Measurements from ENCODE around the gene AIFM3. TPM values are rescaled to one million over a fixed set of nuclear protein-coding genes. Genes with fewer than 3 reads are reported as not detected.
"Not testable (repeated sequence)": the region's sequence is repeated elsewhere in the genome, so short reads cannot be mapped to it uniquely, and the experiment has no call there.

Gene AIFM3
- total RNA-seq, 1 donor from 2014 or later, result 1.8 TPM

- no peaks in the 10 kb centered on the region for H3K9me3 Mint-ChIP-seq (ENCODE audit: low read depth)
- peaks cover 23% of the 10 kb centered on the region for H3K4me1 Mint-ChIP-seq (ENCODE audit: low read depth)
- no peaks in the 10 kb centered on the region for H3K27me3 Mint-ChIP-seq
- no peak overlapping the region for H3K4me3 Mint-ChIP-seq (ENCODE audit: low read depth)
- TF ChIP-seq, protein P1, sequence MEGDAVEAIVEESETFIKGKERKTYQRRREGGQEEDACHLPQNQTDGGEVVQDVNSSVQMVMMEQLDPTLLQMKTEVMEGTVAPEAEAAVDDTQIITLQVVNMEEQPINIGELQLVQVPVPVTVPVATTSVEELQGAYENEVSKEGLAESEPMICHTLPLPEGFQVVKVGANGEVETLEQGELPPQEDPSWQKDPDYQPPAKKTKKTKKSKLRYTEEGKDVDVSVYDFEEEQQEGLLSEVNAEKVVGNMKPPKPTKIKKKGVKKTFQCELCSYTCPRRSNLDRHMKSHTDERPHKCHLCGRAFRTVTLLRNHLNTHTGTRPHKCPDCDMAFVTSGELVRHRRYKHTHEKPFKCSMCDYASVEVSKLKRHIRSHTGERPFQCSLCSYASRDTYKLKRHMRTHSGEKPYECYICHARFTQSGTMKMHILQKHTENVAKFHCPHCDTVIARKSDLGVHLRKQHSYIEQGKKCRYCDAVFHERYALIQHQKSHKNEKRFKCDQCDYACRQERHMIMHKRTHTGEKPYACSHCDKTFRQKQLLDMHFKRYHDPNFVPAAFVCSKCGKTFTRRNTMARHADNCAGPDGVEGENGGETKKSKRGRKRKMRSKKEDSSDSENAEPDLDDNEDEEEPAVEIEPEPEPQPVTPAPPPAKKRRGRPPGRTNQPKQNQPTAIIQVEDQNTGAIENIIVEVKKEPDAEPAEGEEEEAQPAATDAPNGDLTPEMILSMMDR (IDR thresholded peaks at IDR 0.05; ENCODE audit: unreplicated experiment), result no peak
- no peak overlapping the region for H3K27ac Mint-ChIP-seq
- DNase-seq (ENCODE audit: low spot score, unreplicated experiment), result no peak
- H3K36me3 Mint-ChIP-seq (ENCODE audit: insufficient read depth), result peaks cover 7% of the 10 kb centered on the region
Observed at GRCh38 chr22:20933910-20934309, 33.1 kb upstream of the AIFM3 start.

DNA sequence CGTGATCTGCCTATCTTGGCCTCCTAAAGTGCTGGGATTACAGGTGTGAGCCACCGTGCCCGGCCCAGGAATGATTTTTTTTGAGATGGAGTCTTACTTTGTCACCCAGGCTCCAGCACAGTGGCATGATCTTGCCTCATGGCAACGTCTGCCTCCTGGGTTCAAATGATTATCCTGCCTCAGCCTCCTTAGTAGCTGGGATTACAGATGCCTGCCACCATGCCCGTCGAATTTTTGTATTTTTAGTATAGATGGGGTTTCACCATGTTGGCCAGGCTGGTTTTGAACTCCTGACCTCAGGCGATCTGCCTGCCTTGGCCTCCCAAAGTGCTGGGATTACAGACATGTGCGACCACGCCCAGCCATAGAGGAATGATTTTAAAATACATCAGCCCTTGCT, 32.0 kb upstream of the AIFM3 start:
- H3K27me3 Mint-ChIP-seq; H3K4me3 Mint-ChIP-seq (ENCODE audit: low read depth); H3K36me3 Mint-ChIP-seq (ENCODE audit: insufficient read depth); DNase-seq (ENCODE audit: low spot score, unreplicated experiment); H3K9me3 Mint-ChIP-seq (ENCODE audit: low read depth): not testable (repeated sequence)
- H3K4me1 Mint-ChIP-seq (ENCODE audit: low read depth), result peaks cover 26% of the 10 kb centered on the region
- peak overlapping the region; percentile 33 for H3K27ac Mint-ChIP-seq

DNA sequence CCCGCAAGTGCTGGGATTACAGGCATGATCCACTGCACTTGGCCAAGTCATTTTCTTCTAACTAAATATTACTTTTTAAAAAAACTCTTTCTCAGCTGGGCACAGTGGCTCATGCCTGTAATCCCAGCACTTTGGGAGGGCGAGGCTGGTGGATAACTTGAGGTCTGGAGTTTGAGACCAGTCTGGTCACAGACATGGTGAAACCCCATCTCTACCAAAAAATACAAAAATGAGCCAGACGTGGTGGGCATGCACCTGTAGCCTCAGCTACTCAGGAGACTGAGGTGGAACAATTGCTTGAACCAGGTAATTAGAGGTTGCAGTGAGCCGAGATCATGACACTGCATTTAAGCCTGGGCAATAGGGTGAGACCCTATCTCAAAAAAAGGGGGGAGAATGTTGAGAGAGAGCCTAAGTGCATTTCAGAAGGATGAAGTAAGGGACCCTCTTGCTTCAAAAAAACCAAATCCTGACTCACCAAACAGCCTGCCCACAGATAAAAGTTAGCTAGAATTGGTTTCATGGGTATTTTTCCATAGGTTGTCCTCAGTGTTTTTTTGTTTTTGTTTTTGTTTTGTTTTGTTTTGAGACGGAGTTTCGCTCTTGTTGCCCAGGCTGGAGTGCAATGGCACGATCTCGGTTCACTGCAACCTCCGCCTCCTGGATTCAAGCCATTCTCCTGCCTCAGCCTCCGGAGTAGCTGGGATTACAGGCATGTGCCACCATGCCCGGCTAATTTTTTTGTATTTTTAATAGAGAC, 31.1 kb upstream of the AIFM3 start:
- not testable (repeated sequence) for H3K4me3 Mint-ChIP-seq (ENCODE audit: low read depth); H3K27me3 Mint-ChIP-seq; H3K9me3 Mint-ChIP-seq (ENCODE audit: low read depth); DNase-seq (ENCODE audit: low spot score, unreplicated experiment)
- peaks cover 11% of the 10 kb centered on the region for H3K36me3 Mint-ChIP-seq (ENCODE audit: insufficient read depth)
- H3K4me1 Mint-ChIP-seq (ENCODE audit: low read depth), result peaks cover 26% of the 10 kb centered on the region
- H3K27ac Mint-ChIP-seq, result peak overlapping the region; percentile 52

- TF ChIP-seq, protein P1 (IDR thresholded peaks at IDR 0.05; ENCODE audit: unreplicated experiment), result no peak
- H3K4me1 Mint-ChIP-seq (ENCODE audit: low read depth), result peaks cover 26% of the 10 kb centered on the region
- no peaks in the 10 kb centered on the region for H3K9me3 Mint-ChIP-seq (ENCODE audit: low read depth)
- peak overlapping the region; percentile 37 for H3K4me3 Mint-ChIP-seq (ENCODE audit: low read depth)
- no peaks in the 10 kb centered on the region for H3K27me3 Mint-ChIP-seq
- peak overlapping the region; percentile 95 for H3K27ac Mint-ChIP-seq
- no peak for DNase-seq (ENCODE audit: low spot score, unreplicated experiment)
- peaks cover 11% of the 10 kb centered on the region for H3K36me3 Mint-ChIP-seq (ENCODE audit: insufficient read depth)
Observed at GRCh38 chr22:20937031-20937793, 29.8 kb upstream of the AIFM3 start.

DNA sequence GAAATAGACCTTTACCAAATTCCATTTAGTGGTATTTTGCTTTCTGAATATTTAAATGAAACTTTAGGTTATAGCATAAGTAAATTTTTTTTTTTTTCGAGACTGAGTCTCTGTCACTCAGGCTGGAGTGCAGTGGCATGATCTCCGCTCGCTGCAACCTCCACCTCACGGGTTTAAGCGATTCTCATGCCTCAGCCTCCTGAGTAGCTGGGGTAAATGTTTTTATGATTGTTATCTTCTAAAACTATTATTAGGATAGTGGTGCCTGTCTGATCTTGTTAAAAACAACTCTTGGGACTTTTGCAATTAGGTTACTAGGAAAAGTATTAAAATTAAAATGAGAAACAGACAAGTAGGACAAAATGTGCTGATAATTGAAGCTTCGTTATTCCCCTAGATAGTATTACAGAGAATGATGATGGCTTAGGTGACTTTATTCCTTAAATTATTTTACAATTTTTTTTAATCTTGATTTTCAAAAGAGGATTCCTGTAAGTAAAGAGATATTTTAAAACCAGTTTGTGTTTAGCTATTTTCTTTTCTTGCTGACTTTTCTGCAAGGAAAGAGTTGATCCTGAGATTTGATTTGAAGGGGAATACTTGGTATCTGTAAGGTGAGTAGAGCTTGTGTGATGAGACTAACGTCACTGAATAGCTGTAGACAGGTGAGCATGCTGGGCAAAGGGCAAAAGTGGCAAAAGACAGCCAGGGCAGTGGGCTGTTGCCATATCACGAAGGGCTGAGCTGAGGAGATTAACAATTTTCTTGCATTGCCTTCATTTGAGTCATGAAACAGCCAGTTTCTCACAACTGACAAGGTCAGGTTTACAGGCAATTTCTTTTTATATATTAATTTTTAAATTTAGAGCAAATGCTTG, 29.0 kb upstream of the AIFM3 start:
- no peaks in the 10 kb centered on the region for H3K9me3 Mint-ChIP-seq (ENCODE audit: low read depth)
- H3K27ac Mint-ChIP-seq, result peak overlapping the region; percentile 95
- peaks cover 11% of the 10 kb centered on the region for H3K36me3 Mint-ChIP-seq (ENCODE audit: insufficient read depth)
- no peaks in the 10 kb centered on the region for H3K27me3 Mint-ChIP-seq
- TF ChIP-seq, protein P1 (IDR thresholded peaks at IDR 0.05; ENCODE audit: unreplicated experiment), result no peak
- peaks cover 26% of the 10 kb centered on the region for H3K4me1 Mint-ChIP-seq (ENCODE audit: low read depth)
- no peak for DNase-seq (ENCODE audit: low spot score, unreplicated experiment)
- no peak overlapping the region for H3K4me3 Mint-ChIP-seq (ENCODE audit: low read depth)

- not testable (repeated sequence) for H3K36me3 Mint-ChIP-seq (ENCODE audit: insufficient read depth); H3K4me3 Mint-ChIP-seq (ENCODE audit: low read depth); DNase-seq (ENCODE audit: low spot score, unreplicated experiment); H3K9me3 Mint-ChIP-seq (ENCODE audit: low read depth); H3K27me3 Mint-ChIP-seq
- H3K27ac Mint-ChIP-seq, result peak overlapping the region; percentile 80
- H3K4me1 Mint-ChIP-seq (ENCODE audit: low read depth), result peaks cover 24% of the 10 kb centered on the region
Observed at GRCh38 chr22:20939457-20940185, 27.4 kb upstream of the AIFM3 start.
